GM12878 (cell line): ENCODE measurements around the gene AGRP. TPM values are rescaled to one million over a fixed set of nuclear protein-coding genes. Genes with fewer than 3 reads are reported as not detected.
A peak's percentile ranks its signal among the peaks of the same experiment; 100 is the strongest.

Experiments used
- ASH2L ChIP-seq: fragments of 300-600, 200-600 bp; sonication (generic); IDR thresholded peaks from 2 replicates; pipeline ENCODE4 v1.6.1; 2017; ENCODE audit warnings: low read depth, mild to moderate bottlenecking, borderline replicate concordance
- BACH1 ChIP-seq: fragments of 450-650 bp; IDR thresholded peaks from 2 replicates; pipeline ENCODE4 v1.6.1; 2017; ENCODE audit warnings: mild to moderate bottlenecking, borderline replicate concordance
- FOXK2 ChIP-seq: fragments of 450-650 bp; IDR thresholded peaks from 2 replicates; pipeline ENCODE4 v1.6.1; 2017; ENCODE audit warnings: mild to moderate bottlenecking, moderate library complexity
- FOXM1 ChIP-seq: IDR thresholded peaks from 2 replicates; pipeline ENCODE4 v1.6.1; 2012; ENCODE audit warnings: low read depth, mild to moderate bottlenecking, inconsistent platforms, low read length, moderate library complexity
- GABPA ChIP-seq: IDR thresholded peaks from 2 replicates; pipeline ENCODE4 v1.6.1; 2014; ENCODE audit warnings: antibody characterized with exemption, low read depth, mild to moderate bottlenecking, inconsistent platforms
- GATAD2B ChIP-seq: fragments of 450-650 bp; conservative IDR thresholded peaks from 2 replicates; pipeline ENCODE4 v1.6.1; 2017; ENCODE audit warnings: low read depth, mild to moderate bottlenecking, moderate library complexity
- KDM1A ChIP-seq: fragments of 200-600 bp; sonication (generic); IDR thresholded peaks from 2 replicates; pipeline ENCODE4 v1.6.1; 2016; ENCODE audit warnings: borderline replicate concordance
- MEF2A ChIP-seq: IDR thresholded peaks from 2 replicates; pipeline ENCODE4 v1.6.1; 2011; ENCODE audit warnings: low read depth, mild to moderate bottlenecking, low read length, moderate library complexity; ENCODE audit not compliant: insufficient read depth
- NFXL1 ChIP-seq: fragments of 450-650 bp; IDR thresholded peaks from 2 replicates; pipeline ENCODE4 v1.6.1; 2017; ENCODE audit warnings: antibody characterized with exemption, mild to moderate bottlenecking, borderline replicate concordance
- POU2F2 ChIP-seq: IDR thresholded peaks from 3 replicates; pipeline ENCODE4 v1.6.1; 2011; ENCODE audit warnings: low read depth, mild to moderate bottlenecking, low read length, borderline replicate concordance
- RELA ChIP-seq: fragments of 450-650 bp; IDR thresholded peaks from 2 replicates; pipeline ENCODE4 v1.8.0; 2014; ENCODE audit warnings: borderline replicate concordance; ENCODE audit not compliant: partially characterized antibody
- RFX5 ChIP-seq: IDR thresholded peaks from 2 replicates; pipeline ENCODE4 v1.6.1; 2011; ENCODE audit warnings: low read depth, low read length, improper control_type of control experiment
- SP1 ChIP-seq: IDR thresholded peaks from one replicate; pipeline ENCODE4 v1.6.1; 2011; ENCODE audit warnings: low read depth, low read length
- SPI1 ChIP-seq: IDR thresholded peaks from 2 replicates; pipeline ENCODE4 v1.6.1; 2011; ENCODE audit warnings: low read depth, mild to moderate bottlenecking, low read length, moderate library complexity, borderline replicate concordance; ENCODE audit not compliant: insufficient read depth
- SUPT20H ChIP-seq: IDR thresholded peaks from 2 replicates; pipeline ENCODE4 v1.6.1; 2011; ENCODE audit warnings: low read depth, mild to moderate bottlenecking, low read length, moderate library complexity, borderline replicate concordance; ENCODE audit not compliant: control insufficient read depth
- SUZ12 ChIP-seq: fragments of 200-600 bp; sonication (generic); IDR thresholded peaks from one replicate; pipeline ENCODE4 v1.6.1; 2018; ENCODE audit warnings: antibody characterized with exemption, mild to moderate bottlenecking; ENCODE audit not compliant: unreplicated experiment
- ZNF207 ChIP-seq: fragments of 450-650 bp; IDR thresholded peaks from 2 replicates; pipeline ENCODE4 v1.6.1; 2014; ENCODE audit warnings: antibody characterized with exemption, mild to moderate bottlenecking, borderline replicate concordance
- ZSCAN29 ChIP-seq: fragments of 450-650 bp; IDR thresholded peaks from 2 replicates; pipeline ENCODE4 v1.6.1; 2017; ENCODE audit warnings: mild to moderate bottlenecking, moderate library complexity
- polyA plus RNA-seq, 11 experiments: library from polyadenylated mRNA; depleted of rRNA in 4 of 11; unstranded in 6 of 11; stranded (reverse) in 5 of 11; fragments of >200 nt; fragmentation: Nextera tagmentation in 4 of 11; fragmentation: Illumina TruSeq in 1 of 11; extraction: Ambion mirVana in 4 of 11; extraction: Trizol in 1 of 11; gene quantifications; 1 replicate in 1 of 11; 2 replicates in 10 of 11; pipeline versions ENCODE4 v1.2.1 to v1.2.3, GENCODE V29; 2011 to 2016; ENCODE audit warnings: inconsistent platforms in 2 of 11, missing spikeins in 2 of 11, low read depth in 1 of 11
- total RNA-seq, 4 experiments: library from RNA; depleted of rRNA in 3 of 4; stranded (reverse); fragments of >200 nt in 3 of 4; fragmentation: Illumina TruSeq in 1 of 4; extraction: Trizol in 1 of 4; gene quantifications; 2 replicates each; pipeline versions ENCODE4 v1.2.1 to v1.2.3, GENCODE V29; 2013 to 2021
- TF ChIP-seq, protein P1 (sequence below): IDR thresholded peaks from 2 replicates; pipeline ENCODE4 v1.6.1; 2011; ENCODE audit warnings: low read depth, mild to moderate bottlenecking, low read length, moderate library complexity, borderline replicate concordance; ENCODE audit errors: extremely low read depth
- TF ChIP-seq, protein P2 (sequence below): fragments of 450-650 bp; IDR thresholded peaks from 2 replicates; pipeline ENCODE4 v1.6.1; 2017; ENCODE audit warnings: mild to moderate bottlenecking, low read depth, inconsistent platforms; ENCODE audit not compliant: poor library complexity, severe bottlenecking
- TF ChIP-seq, protein P3 (sequence below): IDR thresholded peaks from 2 replicates; pipeline ENCODE4 v1.6.1; 2012; ENCODE audit warnings: low read depth, low read length, improper control_type of control experiment
- TF ChIP-seq, protein P4 (sequence below): fragments of 450-650 bp; IDR thresholded peaks from 2 replicates; pipeline ENCODE4 v1.6.1; 2018; ENCODE audit warnings: borderline replicate concordance, mild to moderate bottlenecking; ENCODE audit not compliant: partially characterized antibody
- TF ChIP-seq, protein P5 (sequence below): fragments of 150-350 bp; IDR thresholded peaks from 2 replicates; pipeline ENCODE4 v1.6.1; 2014; ENCODE audit warnings: mild to moderate bottlenecking, low read depth, low read length

The AGRP gene
- total and polyA plus RNA-seq, 10 of the 15 experiments (the other 5 are each of a cell fraction or from before 2014, with no cell fraction given): 0.16 to 0.75 (median 0.53) TPM; not detected in 6

DNA sequence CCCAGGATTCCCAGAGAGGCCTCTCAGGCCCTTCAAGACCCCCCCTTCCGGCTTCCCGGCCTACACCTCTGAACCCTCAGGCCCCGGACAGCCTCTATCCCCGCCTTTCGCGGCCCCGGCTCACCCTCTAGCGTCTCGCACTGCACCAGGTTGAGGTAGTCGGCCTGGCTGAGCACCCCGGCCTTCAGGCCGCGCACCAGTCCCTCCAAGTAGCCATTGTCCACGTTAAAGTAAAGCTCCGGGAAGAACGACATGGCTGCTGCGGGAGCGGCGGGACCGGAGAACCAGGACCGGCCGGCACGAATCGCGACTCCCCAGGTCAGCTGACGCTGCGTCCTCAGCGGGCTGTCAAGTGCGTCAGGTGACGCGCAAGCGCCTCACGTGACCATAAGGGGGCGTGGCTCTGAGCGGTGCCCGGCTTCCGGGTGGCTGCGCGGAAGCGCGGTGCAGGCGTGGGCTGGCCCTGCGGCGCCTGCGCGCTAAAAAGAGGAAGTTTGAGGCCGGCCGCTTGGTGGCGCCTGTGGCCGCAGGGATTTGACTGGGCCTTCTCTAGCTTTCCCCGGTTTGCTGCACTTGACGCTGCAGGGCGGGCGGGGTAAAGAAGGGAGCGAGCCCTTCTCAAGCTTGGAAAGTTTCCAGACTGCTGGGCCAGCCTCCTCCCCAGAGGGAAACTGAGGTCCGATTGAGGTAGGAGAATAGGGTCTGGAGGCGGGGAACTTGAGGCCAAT is 2.4 kb downstream of the AGRP start, which contains the start of gene ATP6V0D1 (continued):
- TF ChIP-seq ASH2L (no peak), POU2F2 (peak; percentile 36; the same call in 1 of the 3 replicates), FOXM1 (peak; percentile 72; the same call in 1 of the 2 replicates), BACH1 (peak; percentile 31; the same call in 1 of the 2 replicates), NFXL1 (no peak), ZNF207 (peak; percentile 80; the same call in 1 of the 2 replicates), RELA (peak; percentile 99), RFX5 (peak; percentile 54; the same call in 1 of the 2 replicates), SPI1 (peak; percentile 71; the same call in 1 of the 2 replicates), ZSCAN29 (no peak), GATAD2B (peak; percentile 87), SP1 (peak; percentile 78), MEF2A (peak; percentile 73; the same call in 1 of the 2 replicates), GABPA (no peak), SUPT20H (no peak), FOXK2 (peak; percentile 61; the same call in 1 of the 2 replicates), KDM1A (no peak), SUZ12 (no peak)
- TF ChIP-seq, protein P1, sequence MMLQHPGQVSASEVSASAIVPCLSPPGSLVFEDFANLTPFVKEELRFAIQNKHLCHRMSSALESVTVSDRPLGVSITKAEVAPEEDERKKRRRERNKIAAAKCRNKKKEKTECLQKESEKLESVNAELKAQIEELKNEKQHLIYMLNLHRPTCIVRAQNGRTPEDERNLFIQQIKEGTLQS: peak; percentile 100
- TF ChIP-seq, protein P2, sequence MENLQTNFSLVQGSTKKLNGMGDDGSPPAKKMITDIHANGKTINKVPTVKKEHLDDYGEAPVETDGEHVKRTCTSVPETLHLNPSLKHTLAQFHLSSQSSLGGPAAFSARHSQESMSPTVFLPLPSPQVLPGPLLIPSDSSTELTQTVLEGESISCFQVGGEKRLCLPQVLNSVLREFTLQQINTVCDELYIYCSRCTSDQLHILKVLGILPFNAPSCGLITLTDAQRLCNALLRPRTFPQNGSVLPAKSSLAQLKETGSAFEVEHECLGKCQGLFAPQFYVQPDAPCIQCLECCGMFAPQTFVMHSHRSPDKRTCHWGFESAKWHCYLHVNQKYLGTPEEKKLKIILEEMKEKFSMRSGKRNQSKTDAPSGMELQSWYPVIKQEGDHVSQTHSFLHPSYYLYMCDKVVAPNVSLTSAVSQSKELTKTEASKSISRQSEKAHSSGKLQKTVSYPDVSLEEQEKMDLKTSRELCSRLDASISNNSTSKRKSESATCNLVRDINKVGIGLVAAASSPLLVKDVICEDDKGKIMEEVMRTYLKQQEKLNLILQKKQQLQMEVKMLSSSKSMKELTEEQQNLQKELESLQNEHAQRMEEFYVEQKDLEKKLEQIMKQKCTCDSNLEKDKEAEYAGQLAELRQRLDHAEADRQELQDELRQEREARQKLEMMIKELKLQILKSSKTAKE: peak; percentile 51
- TF ChIP-seq, protein P3, sequence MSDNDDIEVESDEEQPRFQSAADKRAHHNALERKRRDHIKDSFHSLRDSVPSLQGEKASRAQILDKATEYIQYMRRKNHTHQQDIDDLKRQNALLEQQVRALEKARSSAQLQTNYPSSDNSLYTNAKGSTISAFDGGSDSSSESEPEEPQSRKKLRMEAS: peak; percentile 100
- TF ChIP-seq, protein P4, sequence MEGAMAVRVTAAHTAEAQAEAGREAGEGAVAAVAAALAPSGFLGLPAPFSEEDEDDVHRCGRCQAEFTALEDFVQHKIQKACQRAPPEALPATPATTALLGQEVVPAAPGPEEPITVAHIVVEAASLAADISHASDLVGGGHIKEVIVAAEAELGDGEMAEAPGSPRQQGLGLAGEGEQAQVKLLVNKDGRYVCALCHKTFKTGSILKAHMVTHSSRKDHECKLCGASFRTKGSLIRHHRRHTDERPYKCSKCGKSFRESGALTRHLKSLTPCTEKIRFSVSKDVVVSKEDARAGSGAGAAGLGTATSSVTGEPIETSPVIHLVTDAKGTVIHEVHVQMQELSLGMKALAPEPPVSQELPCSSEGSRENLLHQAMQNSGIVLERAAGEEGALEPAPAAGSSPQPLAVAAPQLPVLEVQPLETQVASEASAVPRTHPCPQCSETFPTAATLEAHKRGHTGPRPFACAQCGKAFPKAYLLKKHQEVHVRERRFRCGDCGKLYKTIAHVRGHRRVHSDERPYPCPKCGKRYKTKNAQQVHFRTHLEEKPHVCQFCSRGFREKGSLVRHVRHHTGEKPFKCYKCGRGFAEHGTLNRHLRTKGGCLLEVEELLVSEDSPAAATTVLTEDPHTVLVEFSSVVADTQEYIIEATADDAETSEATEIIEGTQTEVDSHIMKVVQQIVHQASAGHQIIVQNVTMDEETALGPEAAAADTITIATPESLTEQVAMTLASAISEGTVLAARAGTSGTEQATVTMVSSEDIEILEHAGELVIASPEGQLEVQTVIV: peak; percentile 92
- TF ChIP-seq, protein P5, sequence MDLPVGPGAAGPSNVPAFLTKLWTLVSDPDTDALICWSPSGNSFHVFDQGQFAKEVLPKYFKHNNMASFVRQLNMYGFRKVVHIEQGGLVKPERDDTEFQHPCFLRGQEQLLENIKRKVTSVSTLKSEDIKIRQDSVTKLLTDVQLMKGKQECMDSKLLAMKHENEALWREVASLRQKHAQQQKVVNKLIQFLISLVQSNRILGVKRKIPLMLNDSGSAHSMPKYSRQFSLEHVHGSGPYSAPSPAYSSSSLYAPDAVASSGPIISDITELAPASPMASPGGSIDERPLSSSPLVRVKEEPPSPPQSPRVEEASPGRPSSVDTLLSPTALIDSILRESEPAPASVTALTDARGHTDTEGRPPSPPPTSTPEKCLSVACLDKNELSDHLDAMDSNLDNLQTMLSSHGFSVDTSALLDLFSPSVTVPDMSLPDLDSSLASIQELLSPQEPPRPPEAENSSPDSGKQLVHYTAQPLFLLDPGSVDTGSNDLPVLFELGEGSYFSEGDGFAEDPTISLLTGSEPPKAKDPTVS: no peak
